ENCODE data around the gene BCL11B.
A peak's percentile ranks its signal among the peaks of the same experiment; 100 is the strongest.

BCL11B gene
- 506 to 709 reads per million in 2 donors for total RNA-seq

- DNase-seq, result peak; percentile 57 to 98 (median 84)
Observed at GRCh38 chr14:99271951-99272631, at the start of gene BCL11B. TSS of gene BCL11B (minus strand) at chr14:99272197. CDS start at chr14:99271218, 979 bp downstream.

DNA sequence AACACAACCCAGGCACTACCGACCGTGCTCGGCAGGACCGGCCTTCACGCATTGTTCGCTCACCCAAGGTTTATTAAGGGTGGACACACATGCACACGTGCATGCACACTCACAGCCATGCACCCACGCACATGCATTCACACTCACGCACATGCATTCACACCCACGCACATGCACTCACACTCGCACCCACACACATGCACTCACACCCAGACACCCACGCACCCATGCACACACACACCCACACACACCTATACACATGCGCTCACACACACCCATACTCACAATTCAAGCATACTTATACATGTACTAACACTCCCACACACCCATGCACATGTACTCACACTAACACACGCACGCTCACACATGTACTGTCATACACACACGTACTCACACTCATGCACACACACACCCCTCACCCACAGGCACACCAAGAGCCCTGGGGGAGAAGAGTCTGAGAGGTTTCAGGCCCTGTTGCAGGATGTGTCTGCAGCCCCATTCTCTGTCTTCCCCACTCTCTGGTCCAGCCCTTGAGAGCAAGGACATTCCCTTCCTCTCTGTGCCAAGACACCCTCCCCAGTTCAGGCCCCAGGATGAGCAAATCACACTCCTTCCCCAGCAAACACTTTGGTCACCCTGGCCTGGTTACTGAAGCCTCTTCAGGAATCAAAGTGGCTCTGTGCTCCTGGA lies 49.4 kb upstream of the BCL11B start:
- no peak for DNase-seq

GRCh38 chr14:99320621-99321235 lies 48.7 kb upstream of the BCL11B start:
- no peak for DNase-seq

GRCh38 chr14:99320105-99320572 lies 48.1 kb upstream of the BCL11B start:
- peak; percentile 40 to 79 (median 59) for DNase-seq

GRCh38 chr14:99318959-99319295 lies 46.9 kb upstream of the BCL11B start:
- DNase-seq, result no peak

GRCh38 chr14:99318091-99318958 lies 46.3 kb upstream of the BCL11B start:
- DNase-seq, result no peak

- DNase-seq, result no peak
Observed at GRCh38 chr14:99317231-99318090, 45.5 kb upstream of the BCL11B start.

DNA sequence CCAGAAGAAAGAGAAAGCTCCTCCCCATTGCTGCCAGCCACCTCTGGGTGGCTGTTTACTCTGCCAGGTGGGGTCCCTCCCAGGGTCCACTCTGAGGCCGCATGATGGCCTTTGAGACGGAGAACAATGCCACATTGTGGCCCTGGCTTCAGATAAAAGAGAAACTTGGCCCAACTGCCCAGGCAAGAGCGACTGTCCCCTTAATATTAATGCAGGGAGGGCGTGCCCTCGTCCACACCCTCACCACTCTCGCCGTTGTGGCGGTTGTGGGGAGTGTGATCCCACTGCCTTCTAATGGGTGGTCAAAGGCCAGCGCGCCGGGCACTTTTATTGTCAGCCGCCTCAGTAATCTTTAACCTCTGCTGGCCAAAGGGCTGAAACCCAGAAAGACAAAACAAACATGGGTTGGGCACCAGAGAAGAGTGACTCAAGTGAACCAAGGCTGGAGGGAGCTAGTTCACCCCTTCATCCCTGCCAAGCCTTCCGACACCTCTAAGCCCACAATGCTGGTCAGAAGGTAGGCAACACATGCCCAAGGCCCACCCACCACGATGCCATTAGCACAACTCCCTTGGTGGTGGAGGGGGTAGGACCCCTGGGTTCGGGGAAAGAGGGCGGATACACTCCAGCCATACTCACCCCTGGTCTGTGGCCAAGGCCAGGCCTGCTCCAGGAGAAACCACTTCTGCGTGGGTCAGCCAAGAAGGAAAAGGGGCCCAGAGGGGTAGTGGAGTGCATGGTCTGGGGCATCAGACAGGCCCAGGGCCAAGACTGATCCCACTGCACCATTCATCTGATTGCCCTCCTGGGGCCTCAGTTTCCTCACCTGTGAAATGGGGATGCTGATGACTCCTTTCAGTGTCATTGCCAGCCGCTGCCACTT lies 44.5 kb upstream of the BCL11B start:
- DNase-seq, result no peak

DNA sequence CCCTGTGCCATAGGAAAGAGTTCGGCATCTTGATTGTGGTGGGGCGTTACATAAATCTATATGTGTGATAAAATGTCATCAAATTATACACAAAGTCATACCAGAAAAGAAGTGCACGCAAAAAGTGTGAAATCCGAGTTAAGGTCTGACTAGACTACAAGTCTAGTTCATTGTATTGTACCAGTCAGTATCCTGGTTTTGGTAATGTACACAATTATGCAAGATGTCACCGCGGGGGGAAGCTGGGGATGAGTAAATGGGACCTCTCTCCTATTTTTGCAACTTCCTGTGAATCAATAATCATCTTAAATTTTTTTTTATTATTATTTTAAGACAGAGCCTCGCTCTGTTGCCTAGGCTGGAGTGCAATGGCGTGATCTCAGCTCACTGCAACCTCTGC lies 43.2 kb upstream of the BCL11B start:
- no peak for DNase-seq

- DNase-seq, result no peak
Observed at GRCh38 chr14:99314623-99315022, 42.6 kb upstream of the BCL11B start.

DNA sequence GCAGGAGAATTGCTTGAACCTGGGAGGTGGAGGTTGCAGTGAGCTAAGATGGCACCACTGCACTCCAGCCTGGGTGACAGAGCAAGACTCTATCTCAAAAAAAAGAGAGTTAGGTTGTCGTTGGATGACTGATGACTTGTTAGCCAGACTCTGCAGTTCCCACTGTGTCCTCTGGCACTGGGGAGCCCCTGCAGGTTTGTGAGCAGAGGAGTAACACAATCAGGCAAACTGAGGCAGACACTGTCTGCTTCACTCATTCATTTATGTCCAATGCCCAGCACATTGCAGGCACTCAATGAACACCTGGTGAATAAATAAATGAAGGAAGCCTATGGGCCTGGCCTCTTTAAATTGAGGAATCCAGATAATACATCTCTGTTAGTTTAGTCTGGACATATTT lies 41.2 kb upstream of the BCL11B start:
- no peak for DNase-seq

- DNase-seq, result no peak
Observed at GRCh38 chr14:99312106-99312505, 40.1 kb upstream of the BCL11B start.

DNA sequence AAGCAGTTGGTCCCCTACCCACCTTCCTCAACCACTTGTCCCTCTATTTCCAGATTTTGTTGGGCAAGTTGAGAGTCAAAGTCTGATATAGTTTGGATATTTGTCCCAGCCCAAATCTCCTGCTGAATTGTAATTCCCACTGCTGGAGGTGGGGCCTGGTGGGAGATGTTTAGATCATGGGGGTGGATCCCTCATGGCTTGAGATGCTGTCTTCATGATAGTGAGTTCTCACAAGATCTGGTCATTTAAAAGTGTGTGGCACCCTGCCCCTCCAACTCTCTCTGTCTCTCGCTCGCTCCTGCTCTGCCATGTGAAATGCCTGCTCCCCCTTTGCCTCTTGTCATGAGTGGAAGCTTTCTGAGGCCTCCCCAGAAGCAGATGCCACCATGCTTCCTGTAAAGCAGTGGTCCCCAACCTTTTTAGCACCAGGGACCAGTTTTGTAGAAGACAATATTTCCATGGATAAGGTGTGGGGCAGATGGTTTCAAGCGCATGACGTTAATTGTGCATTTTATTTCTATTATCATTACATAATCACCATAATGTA lies 37.3 kb upstream of the BCL11B start:
- no peak for DNase-seq

DNA sequence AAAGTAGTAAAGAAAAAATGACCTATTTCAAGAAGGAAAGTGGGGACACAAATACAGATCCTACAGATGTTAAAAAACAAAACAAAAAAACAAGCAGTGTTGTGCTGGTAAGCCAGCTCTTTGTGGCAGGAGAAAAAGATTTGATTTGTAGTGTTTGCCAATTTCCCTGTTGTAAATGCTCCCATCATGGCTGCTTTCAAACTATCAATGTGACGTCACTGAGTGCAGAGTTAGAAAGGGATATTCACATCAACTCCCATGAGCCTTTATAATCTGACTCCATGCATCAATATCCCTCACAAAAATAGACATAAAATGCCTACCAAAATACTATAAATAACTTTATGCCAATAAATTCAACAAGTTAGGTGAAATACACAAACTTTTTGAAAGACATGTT lies 32.2 kb upstream of the BCL11B start:
- no peak for DNase-seq

DNA sequence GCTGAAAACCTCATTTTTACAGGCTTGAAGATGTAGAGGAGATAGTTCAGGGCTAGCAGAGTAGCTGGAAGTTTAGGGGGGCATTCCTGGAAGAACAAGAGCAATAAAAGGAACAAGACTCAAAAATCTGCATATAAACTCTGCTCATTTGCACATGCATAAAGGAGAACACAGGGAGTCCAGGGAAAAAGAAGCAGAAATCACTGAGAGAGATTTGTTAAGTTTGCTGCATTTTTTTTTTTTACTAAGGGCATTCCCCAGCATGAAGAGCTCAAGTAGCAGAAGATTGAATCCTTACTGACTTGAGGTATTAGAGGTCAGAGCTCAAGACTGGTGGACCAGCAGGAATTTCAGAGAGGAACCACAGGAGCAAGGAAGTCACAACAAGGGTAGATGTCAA lies 28.2 kb upstream of the BCL11B start:
- DNase-seq, result no peak

DNA sequence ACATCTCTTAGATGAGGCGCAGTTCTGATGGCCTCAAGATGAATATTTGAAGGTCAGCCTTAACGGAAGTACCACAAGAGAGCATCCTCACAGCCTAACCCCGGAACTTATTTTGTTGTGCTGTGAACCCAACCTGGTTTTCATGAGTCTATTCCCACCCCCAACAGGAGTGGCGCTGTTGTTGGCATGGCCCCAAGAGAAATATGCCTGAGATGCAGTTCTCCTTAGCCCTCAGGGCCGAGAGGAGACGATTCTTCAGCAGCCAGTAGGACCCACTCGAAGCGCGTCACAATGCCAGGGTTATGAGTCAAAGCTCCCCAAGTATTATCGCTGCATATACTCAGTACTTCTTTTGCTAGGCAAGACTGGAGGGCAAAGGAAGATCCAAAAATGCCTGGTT lies 24.5 kb upstream of the BCL11B start:
- no peak for DNase-seq

DNA sequence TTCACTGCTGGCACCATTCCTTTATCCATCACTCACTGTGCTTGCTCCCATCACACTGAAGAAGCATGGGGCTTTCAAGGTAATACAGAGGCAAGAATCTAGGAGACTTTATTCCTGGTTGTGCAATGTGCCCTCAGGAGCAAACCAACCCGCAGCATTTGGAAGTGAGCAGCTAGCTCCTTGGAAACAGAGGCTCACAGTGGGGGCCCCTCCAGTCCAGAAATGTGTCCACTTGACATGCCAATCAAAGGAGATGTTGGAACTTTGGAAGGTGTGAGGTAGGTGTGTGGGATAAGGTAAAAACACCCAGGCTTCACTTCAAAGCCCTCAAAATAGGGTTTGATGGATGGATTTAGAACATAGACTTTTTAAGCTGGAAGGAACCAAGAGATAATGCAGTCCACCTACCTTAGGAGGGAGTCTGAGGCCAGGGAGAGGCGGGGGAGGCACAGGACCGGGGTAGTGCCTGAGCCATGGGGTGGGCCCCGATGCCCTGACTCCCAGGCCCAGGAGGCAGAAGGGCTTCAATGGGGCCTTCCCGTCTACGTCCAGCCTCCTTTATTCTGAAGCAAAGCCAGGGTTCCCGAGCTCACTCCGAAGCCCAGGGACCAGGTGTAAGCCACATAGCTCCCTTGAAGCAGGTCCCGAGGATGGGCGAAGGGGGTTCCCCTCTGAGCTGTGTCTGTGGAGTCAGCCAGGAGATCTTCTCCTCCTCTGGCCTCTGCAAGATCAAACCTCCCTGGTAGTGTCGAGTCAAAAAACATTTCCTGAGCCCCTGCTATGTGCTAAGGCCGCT lies 17.6 kb upstream of the BCL11B start:
- no peak for DNase-seq

DNA sequence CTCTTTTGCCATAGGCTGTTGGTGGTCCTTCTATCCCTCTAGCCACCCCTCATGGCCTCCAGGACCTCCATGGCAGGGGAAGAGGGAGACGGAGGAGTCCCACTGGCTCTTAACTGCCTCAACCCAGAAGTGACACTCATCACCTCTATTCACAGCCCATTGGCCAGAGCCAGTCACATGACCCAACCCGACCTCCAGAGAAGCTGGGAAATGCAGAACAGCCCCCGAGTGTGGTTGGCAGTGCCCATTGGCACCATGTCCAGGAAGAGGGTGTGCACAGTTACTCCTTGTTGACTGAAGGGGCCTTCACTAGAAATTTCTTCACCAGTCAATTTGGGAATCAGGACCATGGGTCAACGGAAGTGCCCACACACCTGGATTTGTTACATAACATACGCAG lies 17.0 kb upstream of the BCL11B start:
- no peak for DNase-seq

DNA sequence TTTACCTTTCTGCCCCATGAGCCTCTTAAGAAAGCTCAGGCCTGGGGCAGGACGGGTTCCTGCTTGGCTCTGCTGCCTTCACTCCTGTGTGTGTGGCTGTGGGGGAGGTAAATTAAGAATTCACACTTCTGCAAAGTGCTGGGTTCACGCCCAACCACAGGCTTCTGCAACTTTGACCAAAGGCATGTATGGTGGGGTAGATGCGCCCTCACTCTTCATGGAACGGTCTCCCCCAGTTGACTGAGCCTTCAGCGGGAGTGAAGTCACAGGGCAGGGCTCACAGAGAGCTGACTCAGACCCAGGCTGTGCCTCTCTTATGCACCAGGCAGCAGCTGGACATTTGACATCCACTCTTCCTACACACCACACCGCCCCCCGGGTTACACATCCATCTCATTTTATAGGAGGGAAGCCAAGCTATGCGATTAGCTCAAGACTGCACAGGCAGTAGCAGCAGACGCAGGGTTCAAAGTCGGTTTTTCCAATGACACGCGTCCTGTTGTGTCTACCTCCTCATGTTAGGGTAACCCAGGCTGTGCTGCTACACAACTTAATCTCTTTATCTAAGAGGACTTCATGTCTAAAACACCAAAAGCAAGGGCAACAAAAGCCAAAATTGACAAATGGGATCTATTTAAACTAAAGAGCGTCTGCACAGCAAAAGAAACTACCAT lies 15.4 kb upstream of the BCL11B start:
- DNase-seq, result peak in 2 of 5 experiments; percentile 50 to 63

Measured in T-helper 2 cell (primary cell).